Parathyroid adenoma (tissue), 2 donors: Measurements from ENCODE around the gene CPLX3.

ENCODE experiments used
- H2AFZ ChIP-seq: fragments of 300-600 bp; sonication (generic); one replicate; pipeline ENCODE4 v1.7.0; 2017; ENCODE audit warnings: antibody characterized with exemption, mild to moderate bottlenecking
- H3K27ac ChIP-seq: fragments of 300-600 bp; sonication (generic); one replicate; pipeline ENCODE4 v1.7.0; 2017
- H3K27me3 ChIP-seq: fragments of 300-600 bp; sonication (generic); one replicate; pipeline ENCODE4 v1.7.0; 2017; ENCODE audit warnings: low read length; ENCODE audit not compliant: control insufficient read depth, insufficient read depth
- H3K36me3 ChIP-seq: fragments of 300-600 bp; sonication (generic); one replicate; pipeline ENCODE4 v1.7.0; 2017; ENCODE audit warnings: low read length; ENCODE audit not compliant: control insufficient read depth, insufficient read depth
- H3K4me1 ChIP-seq: fragments of 300-600 bp; sonication (generic); one replicate; pipeline ENCODE4 v1.7.0; 2017; ENCODE audit warnings: control low read depth
- H3K4me2 ChIP-seq: fragments of 300-600 bp; sonication (generic); one replicate; pipeline ENCODE4 v1.7.0; 2017; ENCODE audit warnings: low read length
- H3K4me3 ChIP-seq: fragments of 300-600 bp; sonication (generic); one replicate; pipeline ENCODE4 v1.7.0; 2017; ENCODE audit warnings: low read depth, low read length
- H3K79me2 ChIP-seq: fragments of 300-600 bp; sonication (generic); one replicate; pipeline ENCODE4 v1.7.0; 2017; ENCODE audit warnings: control low read depth
- H3K9ac ChIP-seq: fragments of 300-600 bp; sonication (generic); one replicate; pipeline ENCODE4 v1.7.0; 2017; ENCODE audit warnings: mild to moderate bottlenecking
- H3K9me3 ChIP-seq: fragments of 300-600 bp; sonication (generic); one replicate; pipeline ENCODE4 v1.7.0; 2017; ENCODE audit warnings: low read length; ENCODE audit not compliant: control insufficient read depth
- TF ChIP-seq, protein P1 (sequence below): fragments of 300-600 bp; sonication (generic); IDR thresholded peaks from one replicate; pipeline ENCODE4 v1.7.0; 2017; ENCODE audit warnings: antibody characterized with exemption, mild to moderate bottlenecking
- donor health status: primary hyperparathyroidism.

The CPLX3 gene

DNA sequence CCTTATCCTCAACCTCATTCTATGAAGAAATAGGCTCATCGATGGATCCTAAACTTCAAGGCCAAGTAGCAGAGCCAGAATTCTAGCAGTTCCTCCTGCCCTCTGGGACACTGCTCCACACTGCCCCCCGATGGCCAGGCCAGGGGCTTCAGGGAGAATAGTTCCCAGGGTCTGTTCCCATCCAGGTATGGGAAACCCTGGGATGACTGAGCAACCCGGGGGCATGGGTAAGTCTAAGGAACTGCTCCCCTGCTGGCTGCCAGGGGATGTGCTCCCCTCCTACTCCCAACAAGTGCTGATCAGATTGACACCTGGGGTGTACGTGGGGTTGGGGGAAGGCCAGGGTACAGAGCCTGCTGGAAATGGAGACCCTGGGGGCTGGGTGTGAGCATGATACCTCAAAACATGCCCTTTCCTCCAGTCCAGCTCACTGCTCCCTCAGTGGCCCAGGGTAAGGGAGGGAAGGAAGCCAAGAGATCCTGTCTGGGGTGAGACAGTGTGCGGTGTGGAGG is 8.9 kb downstream of the CPLX3 start:
- no peaks in the 10 kb centered on the region for H3K9me3 ChIP-seq
- H3K9ac ChIP-seq = no peak overlapping the region
- no peaks in the 10 kb centered on the region for H3K36me3 ChIP-seq
- no peak overlapping the region for H2AFZ ChIP-seq
- peaks cover 37% of the 10 kb centered on the region for H3K4me1 ChIP-seq
- H3K27ac ChIP-seq = peak overlapping the region; percentile 98
- no peaks in the 10 kb centered on the region for H3K27me3 ChIP-seq
- no peaks in the 10 kb centered on the region for H3K79me2 ChIP-seq
- H3K4me3 ChIP-seq = no peak overlapping the region
- no peak overlapping the region for H3K4me2 ChIP-seq
- TF ChIP-seq, protein P1, sequence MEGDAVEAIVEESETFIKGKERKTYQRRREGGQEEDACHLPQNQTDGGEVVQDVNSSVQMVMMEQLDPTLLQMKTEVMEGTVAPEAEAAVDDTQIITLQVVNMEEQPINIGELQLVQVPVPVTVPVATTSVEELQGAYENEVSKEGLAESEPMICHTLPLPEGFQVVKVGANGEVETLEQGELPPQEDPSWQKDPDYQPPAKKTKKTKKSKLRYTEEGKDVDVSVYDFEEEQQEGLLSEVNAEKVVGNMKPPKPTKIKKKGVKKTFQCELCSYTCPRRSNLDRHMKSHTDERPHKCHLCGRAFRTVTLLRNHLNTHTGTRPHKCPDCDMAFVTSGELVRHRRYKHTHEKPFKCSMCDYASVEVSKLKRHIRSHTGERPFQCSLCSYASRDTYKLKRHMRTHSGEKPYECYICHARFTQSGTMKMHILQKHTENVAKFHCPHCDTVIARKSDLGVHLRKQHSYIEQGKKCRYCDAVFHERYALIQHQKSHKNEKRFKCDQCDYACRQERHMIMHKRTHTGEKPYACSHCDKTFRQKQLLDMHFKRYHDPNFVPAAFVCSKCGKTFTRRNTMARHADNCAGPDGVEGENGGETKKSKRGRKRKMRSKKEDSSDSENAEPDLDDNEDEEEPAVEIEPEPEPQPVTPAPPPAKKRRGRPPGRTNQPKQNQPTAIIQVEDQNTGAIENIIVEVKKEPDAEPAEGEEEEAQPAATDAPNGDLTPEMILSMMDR = peak; percentile 70

DNA sequence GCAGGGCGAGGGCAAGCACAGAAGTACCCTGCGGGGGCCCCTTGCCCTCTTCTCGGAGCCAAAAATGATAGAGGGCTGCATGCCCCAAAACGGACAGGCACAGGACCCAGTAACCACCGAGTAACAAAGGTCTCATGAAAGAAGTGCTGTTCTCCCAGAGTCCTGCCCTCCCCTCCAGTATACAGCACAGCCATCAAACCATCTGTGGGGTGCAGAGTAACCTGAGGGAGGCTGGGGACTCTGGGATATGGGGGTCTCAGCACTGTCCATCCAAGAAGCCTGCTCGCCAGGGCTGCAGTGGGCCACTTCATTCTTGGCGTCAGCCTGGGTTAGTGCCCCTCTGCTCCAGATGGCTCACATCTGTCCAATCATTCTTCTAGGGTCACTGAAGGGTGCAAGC is 10.4 kb downstream of the CPLX3 start:
- Histone ChIP-seq H3K9me3 (no peaks in the 10 kb centered on the region), H3K4me2 (no peak overlapping the region), H3K27me3 (no peaks in the 10 kb centered on the region), H3K9ac (no peak overlapping the region), H2AFZ (no peak overlapping the region), H3K36me3 (no peaks in the 10 kb centered on the region), H3K4me1 (peaks cover 35% of the 10 kb centered on the region), H3K79me2 (no peaks in the 10 kb centered on the region), H3K27ac (no peak overlapping the region), H3K4me3 (no peak overlapping the region)
- TF ChIP-seq, protein P1 = no peak

DNA sequence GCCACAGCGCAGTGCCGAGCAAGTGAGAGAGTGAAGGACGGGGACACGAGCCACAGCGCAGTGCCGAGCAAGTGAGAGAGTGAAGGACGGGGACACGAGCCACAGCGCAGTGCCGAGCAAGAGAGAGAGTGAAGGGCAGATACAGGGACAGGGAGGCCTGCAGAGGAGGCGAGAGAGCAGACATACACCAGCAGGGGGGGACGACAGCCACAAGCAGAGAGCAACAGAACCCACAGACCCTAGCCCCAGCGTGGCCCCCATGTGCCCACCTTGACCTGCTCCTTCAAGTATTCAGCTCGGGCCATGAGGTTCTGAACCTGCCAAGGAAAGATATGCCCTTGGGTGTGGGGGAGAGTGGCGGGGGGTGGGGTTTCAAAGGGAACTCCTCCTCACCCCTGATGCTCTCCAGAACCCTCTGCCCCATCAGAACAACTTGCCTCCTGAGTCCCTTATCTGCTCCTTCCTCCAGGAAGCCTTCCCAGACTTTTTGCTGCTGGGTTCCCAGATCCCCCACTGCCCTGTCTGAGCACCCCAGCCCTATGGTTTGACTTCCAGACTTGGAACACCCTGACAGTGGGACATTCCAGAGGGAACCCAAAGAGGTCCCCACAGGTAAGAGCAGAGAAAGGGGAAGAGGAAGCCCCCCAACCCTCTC is 11.2 kb downstream of the CPLX3 start:
- H3K9me3 ChIP-seq = no peaks in the 10 kb centered on the region
- H2AFZ ChIP-seq = no peak overlapping the region
- no peak overlapping the region for H3K27ac ChIP-seq
- H3K4me3 ChIP-seq = no peak overlapping the region
- H3K79me2 ChIP-seq = no peaks in the 10 kb centered on the region
- H3K9ac ChIP-seq = no peak overlapping the region
- H3K27me3 ChIP-seq = no peaks in the 10 kb centered on the region
- H3K36me3 ChIP-seq = no peaks in the 10 kb centered on the region
- H3K4me2 ChIP-seq = no peak overlapping the region
- TF ChIP-seq, protein P1 = no peak
- H3K4me1 ChIP-seq = peaks cover 30% of the 10 kb centered on the region

DNA sequence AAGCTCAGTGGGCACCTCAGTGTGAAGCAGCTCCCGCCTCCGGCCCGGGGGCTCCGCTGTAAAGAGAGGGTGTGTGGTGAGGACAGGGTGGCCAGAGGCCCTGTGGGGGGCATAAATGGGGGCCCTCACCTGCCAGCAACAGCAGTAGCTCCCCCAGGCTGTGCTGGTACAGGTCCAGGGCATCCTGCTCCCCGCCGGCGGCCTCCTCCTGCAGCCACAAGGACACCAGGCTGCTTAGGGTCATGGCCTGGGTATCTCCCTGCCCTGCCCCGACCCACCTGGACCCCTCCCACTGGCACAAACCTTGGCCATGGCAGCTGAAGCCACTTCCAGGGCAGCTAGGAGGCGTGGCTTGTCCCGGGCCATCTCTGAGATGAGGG is 11.7 kb downstream of the CPLX3 start:
- TF ChIP-seq, protein P1 = no peak
- no peaks in the 10 kb centered on the region for H3K36me3 ChIP-seq

More for the DNA sequence above, 11.7 kb downstream of the CPLX3 start:
- H3K27ac ChIP-seq = no peak overlapping the region
- H3K9me3 ChIP-seq = no peaks in the 10 kb centered on the region
- peaks cover 25% of the 10 kb centered on the region for H3K4me1 ChIP-seq
- H3K4me3 ChIP-seq = no peak overlapping the region
- H3K27me3 ChIP-seq = no peaks in the 10 kb centered on the region
- H3K4me2 ChIP-seq = no peak overlapping the region
- no peak overlapping the region for H3K9ac ChIP-seq
- H2AFZ ChIP-seq = no peak overlapping the region
- no peaks in the 10 kb centered on the region for H3K79me2 ChIP-seq
